DLD1 (cell line): ENCODE measurements around the gene CCDC159.
"Not testable (repeated sequence)": the region's sequence is repeated elsewhere in the genome, so short reads cannot be mapped to it uniquely, and the experiment has no call there.

Source experiments
- in situ Hi-C: cut with HindIII; loops from 2 replicates; pipeline ENCODE4 v1.10.0; 2017; ENCODE audit warnings: low sequenced_read_pairs

CCDC159 gene

GRCh38 chr19:11346104-11346940 is at the start of gene CCDC159, which contains the start of gene TMEM205:
TSS of gene CCDC159 (plus strand) at chr19:11346519. CDS start at chr19:11346607, 88 bp downstream.
TSS of gene TMEM205 (minus strand) at chr19:11346268. CDS start at chr19:11345619, 649 bp downstream.
- in situ Hi-C loops = no loop called here

DNA sequence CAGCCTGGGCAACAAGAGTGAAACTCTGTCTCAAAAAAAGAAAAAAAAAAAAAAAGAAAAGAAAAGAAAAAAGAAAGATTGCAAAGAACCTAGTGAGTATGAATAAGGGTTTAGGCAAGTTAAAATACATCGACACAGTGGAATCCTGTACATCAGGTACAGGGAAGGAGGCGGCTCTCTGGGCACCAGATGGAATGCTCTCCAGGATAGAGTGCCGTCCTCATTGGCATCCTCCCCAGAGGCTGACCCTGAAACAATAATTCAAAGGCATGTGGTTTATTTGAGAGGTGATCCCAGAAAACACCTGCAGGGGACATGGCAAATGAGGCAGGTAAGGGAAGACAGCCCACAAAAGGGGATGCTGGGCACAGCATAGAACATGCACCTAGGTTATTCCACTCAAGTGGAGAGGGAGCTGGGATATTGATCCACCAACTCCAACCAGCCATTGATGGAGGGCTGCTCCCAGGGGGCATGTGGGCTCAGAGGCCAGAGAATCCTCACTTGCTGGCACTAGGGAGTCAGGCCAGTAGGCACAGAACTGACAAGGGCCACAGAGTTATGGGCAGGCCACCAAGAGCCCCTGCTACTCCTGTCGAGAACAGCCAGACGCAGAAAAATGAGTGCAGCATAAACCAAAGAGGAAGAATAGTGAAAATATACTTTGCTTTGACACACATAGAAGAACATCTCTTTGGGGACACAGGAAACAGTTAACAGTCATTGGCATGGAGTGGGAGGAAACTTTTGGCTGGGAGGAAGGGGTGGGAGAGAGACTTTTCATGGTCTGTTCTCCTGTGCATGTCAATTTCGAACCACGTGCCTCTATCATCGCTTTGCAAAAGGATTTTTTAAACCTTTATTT is 46.1 kb upstream of the CCDC159 start:
- in situ Hi-C loops = no loop called here

DNA sequence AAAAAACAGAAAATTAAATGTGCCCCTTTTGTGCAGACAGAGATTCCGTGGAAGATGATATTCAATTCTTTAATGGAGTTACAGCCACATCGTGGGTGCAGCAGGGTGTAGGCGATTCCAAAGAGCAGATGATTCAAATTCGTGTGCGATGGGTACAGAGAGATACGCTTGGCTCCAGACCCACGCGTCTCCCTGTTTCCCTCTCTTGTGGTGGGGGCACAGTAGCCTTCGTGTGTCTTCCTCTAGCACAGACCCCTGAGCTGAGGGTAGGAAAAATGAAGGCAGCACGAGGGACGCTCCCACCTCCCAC is 45.6 kb upstream of the CCDC159 start:
- in situ Hi-C loops = no loop called here

- in situ Hi-C loops = no loop called here
Measured at GRCh38 chr19:11304936-11305335, 41.4 kb upstream of the CCDC159 start.

DNA sequence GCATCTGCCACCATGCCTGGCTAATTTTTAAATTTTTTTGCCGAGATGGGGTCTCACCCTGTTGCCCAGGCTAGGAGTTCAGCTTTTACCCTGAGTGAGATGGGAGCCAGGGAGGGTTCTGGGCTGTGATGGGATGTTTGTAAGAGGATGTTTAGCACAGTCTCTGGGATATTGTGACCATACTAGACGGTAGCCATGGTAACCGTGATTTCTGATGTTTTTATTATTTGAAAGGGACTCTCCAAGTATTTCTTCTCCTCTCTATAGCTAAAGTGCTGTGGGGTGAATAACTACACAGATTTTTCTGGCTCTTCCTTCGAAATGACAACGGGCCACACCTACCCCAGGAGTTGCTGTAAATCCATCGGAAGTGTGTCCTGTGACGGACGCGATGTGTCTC is 40.0 kb upstream of the CCDC159 start:
- in situ Hi-C loops = no loop called here

DNA sequence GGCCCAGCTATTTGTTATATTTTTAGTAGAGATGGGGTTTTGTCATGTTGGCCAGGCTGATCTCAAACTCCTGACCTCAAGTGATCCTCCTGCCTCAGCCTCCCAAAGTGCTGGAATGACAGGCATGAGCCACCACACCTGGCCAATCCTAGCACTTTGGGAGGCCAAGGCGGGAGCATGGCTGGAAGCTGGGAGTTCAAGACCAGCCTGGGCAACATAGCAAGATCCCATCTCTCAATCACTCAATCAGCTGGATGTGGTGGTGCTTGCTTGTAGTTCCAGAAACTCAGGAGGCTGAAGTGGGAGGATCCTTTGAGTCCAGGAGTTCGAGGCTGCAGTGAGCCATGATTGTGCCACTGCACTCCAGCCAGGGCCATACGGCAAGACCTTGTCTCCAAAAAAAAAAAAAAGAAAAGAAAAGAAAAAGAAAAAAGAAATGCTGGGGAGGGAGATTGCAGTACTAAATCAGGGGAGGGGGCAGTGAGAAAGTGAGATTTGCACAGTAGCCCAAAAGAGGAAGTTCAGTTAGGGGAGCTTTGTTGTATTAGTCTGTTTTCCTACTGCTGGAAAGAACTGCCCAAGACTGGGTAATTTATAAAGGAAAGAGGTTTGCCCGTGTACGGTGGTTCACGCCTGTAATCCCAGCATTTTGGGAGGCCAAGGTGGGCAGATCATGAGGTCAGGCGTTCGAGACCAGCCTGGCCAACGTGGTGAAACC is 25.9 kb upstream of the CCDC159 start:
- in situ Hi-C loops = not testable (repeated sequence)

GRCh38 chr19:11321191-11322126 is 24.9 kb upstream of the CCDC159 start:
- in situ Hi-C loops = no loop called here

GRCh38 chr19:11322269-11323024 is 23.9 kb upstream of the CCDC159 start:
- in situ Hi-C loops = no loop called here

DNA sequence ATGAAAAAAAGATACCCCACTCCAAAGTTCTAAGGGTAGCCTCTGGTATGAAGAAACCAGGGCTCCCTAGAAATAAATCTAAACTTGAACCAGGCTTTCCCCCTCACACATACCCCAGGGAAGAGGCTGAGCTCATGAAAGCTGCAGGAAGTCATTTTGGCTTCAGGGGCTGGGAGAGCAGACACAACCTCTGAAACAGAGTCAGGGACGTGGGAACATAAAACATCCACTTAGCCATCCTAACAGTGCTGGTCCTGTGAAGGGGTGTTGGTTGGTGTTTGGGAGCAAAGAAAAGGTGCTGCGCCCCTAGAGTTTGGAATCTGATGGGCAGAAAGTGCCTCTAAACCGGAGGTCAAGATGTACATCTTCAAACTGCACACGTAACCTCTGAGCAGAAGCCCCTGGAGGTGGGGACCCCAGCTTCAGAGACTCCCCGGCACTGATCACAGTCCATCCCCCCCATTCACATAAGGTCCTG is 22.7 kb upstream of the CCDC159 start:
- in situ Hi-C loops = no loop called here

DNA sequence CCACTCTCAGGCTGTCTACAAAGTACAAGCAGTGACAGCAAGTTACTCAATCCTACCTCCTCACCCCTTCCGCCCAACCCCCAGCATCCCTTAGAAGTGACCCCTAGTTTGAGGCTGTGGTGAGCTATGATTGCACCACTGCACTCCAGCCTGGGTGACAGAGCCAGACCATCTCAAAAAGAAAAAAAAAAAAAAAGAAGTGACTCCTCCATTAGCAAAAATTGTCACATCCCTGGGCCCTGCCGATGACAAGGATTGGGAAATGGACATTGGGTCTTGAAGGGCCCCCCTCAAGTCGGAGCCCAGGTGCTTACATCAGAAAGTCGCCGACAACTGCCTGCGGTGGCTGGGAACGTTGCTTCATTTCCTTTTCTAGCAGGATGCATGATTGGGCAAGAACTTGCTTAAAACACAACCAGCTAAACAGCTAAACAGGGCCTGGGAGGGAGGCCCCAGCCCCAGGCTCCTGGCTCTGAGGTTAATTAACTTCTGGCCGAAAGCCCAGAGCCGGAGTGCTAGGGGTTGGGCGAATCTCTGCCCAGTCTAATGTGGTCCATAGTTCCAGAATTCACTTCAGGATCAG is 22.1 kb upstream of the CCDC159 start:
- in situ Hi-C loops = no loop called here

DNA sequence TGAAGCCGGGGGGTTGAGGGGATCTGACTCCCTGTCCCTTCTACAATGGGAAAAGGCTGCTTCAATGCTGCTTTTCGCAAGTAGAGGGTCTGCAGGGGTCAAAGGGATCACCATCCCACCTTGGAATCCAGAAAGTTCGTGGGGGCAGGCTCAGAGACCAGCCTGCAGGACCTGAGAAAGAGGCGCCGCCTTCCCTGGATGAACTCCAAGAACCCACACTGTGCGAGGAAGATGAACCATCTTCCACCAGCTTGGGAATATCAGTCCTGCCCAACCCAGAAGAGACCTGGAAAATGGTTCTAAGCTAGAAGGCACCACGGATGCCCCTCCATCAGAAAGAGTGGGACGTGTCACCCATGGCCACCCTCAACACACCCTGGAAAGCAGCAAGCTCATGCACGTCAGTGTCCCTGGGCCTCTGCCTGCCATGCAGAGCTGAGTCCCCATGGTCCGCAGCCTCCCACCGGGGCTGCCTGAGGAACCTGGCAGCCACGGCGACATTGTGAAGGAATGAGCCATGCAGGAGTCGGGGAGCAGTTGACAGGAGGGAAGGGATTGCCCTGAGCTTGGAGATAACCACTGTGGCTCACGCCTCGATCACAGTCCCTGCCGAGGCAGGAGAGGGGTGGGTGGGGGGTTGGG is 21.4 kb upstream of the CCDC159 start:
- in situ Hi-C loops = no loop called here

DNA sequence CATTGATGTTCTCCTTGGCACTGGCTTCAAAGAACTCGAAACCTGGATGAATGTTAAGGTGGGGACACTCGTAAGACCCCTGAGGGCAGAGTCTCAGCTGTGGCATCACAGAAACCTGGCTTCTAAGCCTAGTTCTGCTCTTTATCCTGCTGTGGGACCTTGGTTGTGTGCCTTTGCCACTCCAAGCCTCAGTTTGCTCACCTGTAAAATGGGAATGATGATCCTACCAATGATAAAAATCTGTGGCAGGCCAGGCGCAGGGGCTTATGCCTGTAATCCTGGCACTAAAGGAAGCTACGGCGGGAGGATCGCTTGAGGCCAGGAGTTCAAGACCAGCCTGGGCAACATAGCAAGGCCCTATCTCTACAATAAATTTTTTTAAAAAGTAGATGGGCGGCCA is 20.8 kb upstream of the CCDC159 start:
- in situ Hi-C loops = no loop called here

DNA sequence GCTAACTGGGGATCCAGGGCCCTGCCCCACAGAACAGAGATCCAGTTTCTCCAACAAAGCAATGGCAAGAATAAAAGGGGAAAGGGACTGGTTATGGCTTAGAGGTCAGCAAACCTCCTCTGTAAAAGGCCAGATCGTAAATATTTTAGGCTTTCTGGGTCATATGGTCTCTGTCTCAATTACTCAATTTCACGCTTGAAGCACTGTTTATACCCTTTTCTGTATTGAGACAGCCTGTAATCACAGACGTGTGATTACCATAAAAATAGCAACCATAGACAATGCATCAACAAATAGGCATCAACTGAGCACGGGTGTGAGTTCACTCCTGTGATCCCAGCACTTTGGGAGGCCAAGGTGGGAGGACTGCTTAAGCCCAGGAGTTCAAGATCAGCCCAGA is 16.2 kb upstream of the CCDC159 start:
- in situ Hi-C loops = no loop called here

- in situ Hi-C loops = no loop called here
Measured at GRCh38 chr19:11331502-11331901, 14.8 kb upstream of the CCDC159 start.

DNA sequence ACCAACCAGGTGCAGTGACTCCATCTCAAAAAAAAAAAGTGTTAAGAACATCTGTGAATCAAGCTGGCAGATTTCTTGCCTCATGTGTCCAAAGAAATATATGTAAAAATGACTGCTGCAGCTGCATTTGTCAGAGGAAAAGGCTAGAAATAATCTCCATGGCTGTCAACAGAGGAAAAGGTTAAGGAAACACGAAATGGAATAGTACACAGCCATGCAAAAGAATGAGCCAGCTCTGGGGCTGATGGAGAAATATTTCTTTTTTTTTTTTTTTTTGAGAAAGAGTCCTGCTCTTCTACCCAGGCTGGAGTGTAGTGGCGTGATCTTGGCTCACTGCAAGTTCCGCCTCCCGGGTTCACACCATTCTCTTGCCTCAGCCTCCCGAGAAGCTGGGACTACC is 13.5 kb upstream of the CCDC159 start:
- in situ Hi-C loops = no loop called here

- in situ Hi-C loops = not testable (repeated sequence)
Measured at GRCh38 chr19:11333838-11334237, 12.5 kb upstream of the CCDC159 start.

DNA sequence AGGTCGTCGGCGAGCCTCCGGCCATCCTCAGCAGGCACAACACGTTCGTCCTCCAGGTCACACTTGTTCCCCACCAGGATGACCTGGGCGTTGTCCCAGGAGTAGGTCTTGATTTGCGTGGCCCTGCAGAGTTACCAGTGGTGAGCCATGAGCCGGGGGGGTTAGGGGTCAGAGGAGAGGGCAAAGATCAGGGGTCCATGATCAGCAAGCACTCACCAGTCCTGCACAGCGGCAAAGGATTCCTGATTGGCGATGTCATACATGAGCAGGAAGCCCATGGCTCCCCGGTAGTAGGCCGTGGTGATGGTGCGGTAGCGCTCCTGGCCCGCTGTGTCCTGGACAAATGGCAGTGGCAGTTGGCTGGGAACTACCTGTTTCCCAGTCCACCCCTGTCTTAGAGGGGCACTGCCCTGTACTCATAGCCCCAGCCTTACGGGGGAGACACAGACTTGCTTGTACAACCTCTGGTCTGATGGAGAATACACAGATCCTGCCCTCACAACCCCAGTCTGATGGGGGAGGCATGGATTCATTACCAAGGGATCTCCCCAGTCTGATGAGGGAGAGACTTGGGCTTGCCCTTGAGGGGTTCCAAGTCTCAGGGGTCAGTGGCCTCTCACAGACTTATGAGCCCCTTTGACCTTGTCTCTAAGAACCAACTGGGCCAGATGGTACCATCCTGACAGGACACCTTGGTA is 10.7 kb upstream of the CCDC159 start:
- in situ Hi-C loops = no loop called here

GRCh38 chr19:11337080-11337479 is 9.2 kb upstream of the CCDC159 start:
- in situ Hi-C loops = no loop called here
